ENCODE data around the gene NDUFS4. TPM values are rescaled to one million over a fixed set of nuclear protein-coding genes. Genes with fewer than 3 reads are reported as not detected.

Gene NDUFS4
- total RNA-seq, 1 donor from 2014 or later = 129 TPM

GRCh38 chr5:53582225-53582624, 21.8 kb downstream of the NDUFS4 start:
- no peak for DNase-seq (ENCODE audit: low read depth)
- no peak overlapping the region for H3K4me3 ChIP-seq (ENCODE audit: low read depth, low read length)
- TF ChIP-seq, protein P1, sequence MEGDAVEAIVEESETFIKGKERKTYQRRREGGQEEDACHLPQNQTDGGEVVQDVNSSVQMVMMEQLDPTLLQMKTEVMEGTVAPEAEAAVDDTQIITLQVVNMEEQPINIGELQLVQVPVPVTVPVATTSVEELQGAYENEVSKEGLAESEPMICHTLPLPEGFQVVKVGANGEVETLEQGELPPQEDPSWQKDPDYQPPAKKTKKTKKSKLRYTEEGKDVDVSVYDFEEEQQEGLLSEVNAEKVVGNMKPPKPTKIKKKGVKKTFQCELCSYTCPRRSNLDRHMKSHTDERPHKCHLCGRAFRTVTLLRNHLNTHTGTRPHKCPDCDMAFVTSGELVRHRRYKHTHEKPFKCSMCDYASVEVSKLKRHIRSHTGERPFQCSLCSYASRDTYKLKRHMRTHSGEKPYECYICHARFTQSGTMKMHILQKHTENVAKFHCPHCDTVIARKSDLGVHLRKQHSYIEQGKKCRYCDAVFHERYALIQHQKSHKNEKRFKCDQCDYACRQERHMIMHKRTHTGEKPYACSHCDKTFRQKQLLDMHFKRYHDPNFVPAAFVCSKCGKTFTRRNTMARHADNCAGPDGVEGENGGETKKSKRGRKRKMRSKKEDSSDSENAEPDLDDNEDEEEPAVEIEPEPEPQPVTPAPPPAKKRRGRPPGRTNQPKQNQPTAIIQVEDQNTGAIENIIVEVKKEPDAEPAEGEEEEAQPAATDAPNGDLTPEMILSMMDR (conservative IDR thresholded peaks at IDR 0.05; ENCODE audit: low read depth, low read length) = no peak

- TF ChIP-seq, protein P1 (conservative IDR thresholded peaks at IDR 0.05; ENCODE audit: low read depth, low read length) = no peak
- H3K4me3 ChIP-seq (ENCODE audit: low read depth, low read length) = no peak overlapping the region
- no peak for DNase-seq (ENCODE audit: low read depth)
These were observed 30.3 kb downstream of the NDUFS4 start for GRCh38 chr5:53590759-53591158.

DNA sequence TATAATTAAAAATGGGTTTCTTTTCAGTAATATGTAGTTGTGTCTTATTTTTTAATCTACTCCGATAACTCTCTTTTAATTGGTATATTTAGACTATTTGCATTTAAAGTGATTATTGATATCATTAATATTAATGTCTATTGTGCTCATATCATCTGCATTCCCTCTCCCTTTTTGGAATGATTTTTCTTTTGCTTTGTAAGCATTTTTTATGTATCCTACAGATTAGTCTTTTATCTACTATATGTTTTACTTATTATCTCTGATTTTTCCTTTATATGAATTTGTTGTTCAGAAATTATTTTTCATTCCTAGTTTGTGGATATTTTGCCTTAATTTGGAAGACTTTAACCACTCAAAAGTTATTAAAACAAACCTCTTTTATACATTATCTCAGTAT, 34.0 kb downstream of the NDUFS4 start:
- TF ChIP-seq, protein P1 (conservative IDR thresholded peaks at IDR 0.05; ENCODE audit: low read depth, low read length) = no peak
- DNase-seq (ENCODE audit: low read depth) = no peak
- no peak overlapping the region for H3K4me3 ChIP-seq (ENCODE audit: low read depth, low read length)

GRCh38 chr5:53597894-53598293, 37.5 kb downstream of the NDUFS4 start:
- no peak for DNase-seq (ENCODE audit: low read depth)
- TF ChIP-seq, protein P1 (conservative IDR thresholded peaks at IDR 0.05; ENCODE audit: low read depth, low read length) = no peak
- H3K4me3 ChIP-seq (ENCODE audit: low read depth, low read length) = no peak overlapping the region

DNA sequence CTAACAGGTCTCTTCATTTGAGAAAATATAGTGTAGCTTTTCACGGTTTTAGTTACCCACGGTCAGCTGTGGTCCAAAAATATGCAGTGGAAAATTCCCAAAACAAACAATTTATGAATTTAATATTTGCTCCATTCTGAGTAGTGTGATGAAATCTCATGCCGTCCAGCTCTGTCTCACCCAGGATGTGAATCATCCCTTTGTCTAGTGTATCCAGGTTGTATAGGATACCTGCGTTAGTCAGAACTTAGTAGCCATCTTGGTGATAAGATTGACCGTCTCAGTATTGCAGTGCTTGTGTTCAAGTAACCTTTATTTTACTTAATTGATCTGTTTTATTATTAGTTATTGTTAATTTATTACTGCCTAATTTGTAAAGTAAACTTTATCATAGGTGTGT, 41.1 kb downstream of the NDUFS4 start:
- no peak overlapping the region for H3K4me3 ChIP-seq (ENCODE audit: low read depth, low read length)
- TF ChIP-seq, protein P1 (conservative IDR thresholded peaks at IDR 0.05; ENCODE audit: low read depth, low read length) = no peak
- DNase-seq (ENCODE audit: low read depth) = no peak

GRCh38 chr5:53603009-53603687, 42.7 kb downstream of the NDUFS4 start:
- no peak for DNase-seq (ENCODE audit: low read depth)
- H3K4me3 ChIP-seq (ENCODE audit: low read depth, low read length) = no peak overlapping the region
- TF ChIP-seq, protein P1 (conservative IDR thresholded peaks at IDR 0.05; ENCODE audit: low read depth, low read length) = no peak

- TF ChIP-seq, protein P1 (conservative IDR thresholded peaks at IDR 0.05; ENCODE audit: low read depth, low read length) = no peak
- DNase-seq (ENCODE audit: low read depth) = no peak
These were observed 43.9 kb downstream of the NDUFS4 start for GRCh38 chr5:53604309-53604708.

More at GRCh38 chr5:53604309-53604708, 43.9 kb downstream of the NDUFS4 start:
- no peak overlapping the region for H3K4me3 ChIP-seq (ENCODE audit: low read depth, low read length)

Measured in epithelial cell of proximal tubule (primary cell).